Heart left ventricle (tissue), 13 donors: ENCODE measurements around the gene ZMYND12.

Source experiments
- POLR2A ChIP-seq, 2 donors: fragments of 450-650 bp; IDR thresholded peaks; one replicate each; pipeline ENCODE4 v1.6.1; 2017; ENCODE audit warnings: antibody characterized with exemption in 2 of 2, mild to moderate bottlenecking in 2 of 2, moderate library complexity in 2 of 2
- TF ChIP-seq, protein P1 (sequence below), 12 donors: fragments of 200-600 bp; sonication (generic) in 4 of 12; IDR thresholded peaks; one replicate each; pipeline versions ENCODE4 v1.5.0 to v1.8.0; 2018 to 2022; ENCODE audit warnings: antibody characterized with exemption in 12 of 12, mild to moderate bottlenecking in 5 of 12
- donor health status: ischemic (EF 13 %, LVEDD 7.1; RV severe dilation, severe dysfunction).
- donor health status: DM: no; HTN: yes; CAD: no.
- donor health status: DM: no; HTN: no; CAD: no.
- donor health status: ischemic (EF 25% LVEDD 6.9; RV normal size, moderate dysfunction).
- donor health status: ischemic (EF 25% LVEDD 5.7; RV mildly dilated, moderate dysfunction).
- donor health status: ischemic (EF 35%, LVEDD 5.7; RV mildly dilated, moderate dysfunction).
- donor health status: nonischemic (EF 11% LVEDD 7.7; RV severe dilation, severe dysfunction).
- donor health status: DM: yes; HTN: yes; CAD: no.
- donor health status: PGD.
- donor health status: ischemic (EF 29% LVEDD 5.4; RV normal size, mild dysfunction).
- donor health status: nonischemic (EF 23%, LVEDD 6.1; RV moderate dilation, normal function).

DNA sequence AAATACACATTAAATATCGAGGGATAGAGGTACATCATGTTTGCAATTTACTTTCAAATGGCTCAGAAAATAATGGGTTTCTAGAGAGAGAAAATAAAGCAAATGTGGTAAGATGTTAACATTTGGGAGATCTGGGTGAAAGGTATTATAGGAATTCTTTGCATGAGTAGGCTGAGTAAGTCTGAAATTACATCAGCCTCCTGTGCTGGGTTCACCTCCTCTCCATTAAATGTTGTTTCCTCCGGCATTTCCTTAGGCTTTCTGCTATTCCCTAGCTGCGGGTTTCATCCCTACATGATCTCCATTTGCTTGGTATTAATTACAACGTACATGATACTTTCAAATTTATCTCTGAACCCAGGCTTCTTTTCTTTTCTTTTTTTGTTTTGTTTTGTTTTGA, 31.6 kb downstream of the ZMYND12 start:
- TF ChIP-seq, protein P1, sequence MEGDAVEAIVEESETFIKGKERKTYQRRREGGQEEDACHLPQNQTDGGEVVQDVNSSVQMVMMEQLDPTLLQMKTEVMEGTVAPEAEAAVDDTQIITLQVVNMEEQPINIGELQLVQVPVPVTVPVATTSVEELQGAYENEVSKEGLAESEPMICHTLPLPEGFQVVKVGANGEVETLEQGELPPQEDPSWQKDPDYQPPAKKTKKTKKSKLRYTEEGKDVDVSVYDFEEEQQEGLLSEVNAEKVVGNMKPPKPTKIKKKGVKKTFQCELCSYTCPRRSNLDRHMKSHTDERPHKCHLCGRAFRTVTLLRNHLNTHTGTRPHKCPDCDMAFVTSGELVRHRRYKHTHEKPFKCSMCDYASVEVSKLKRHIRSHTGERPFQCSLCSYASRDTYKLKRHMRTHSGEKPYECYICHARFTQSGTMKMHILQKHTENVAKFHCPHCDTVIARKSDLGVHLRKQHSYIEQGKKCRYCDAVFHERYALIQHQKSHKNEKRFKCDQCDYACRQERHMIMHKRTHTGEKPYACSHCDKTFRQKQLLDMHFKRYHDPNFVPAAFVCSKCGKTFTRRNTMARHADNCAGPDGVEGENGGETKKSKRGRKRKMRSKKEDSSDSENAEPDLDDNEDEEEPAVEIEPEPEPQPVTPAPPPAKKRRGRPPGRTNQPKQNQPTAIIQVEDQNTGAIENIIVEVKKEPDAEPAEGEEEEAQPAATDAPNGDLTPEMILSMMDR (IDR thresholded peaks at IDR 0.05), result no peak
- no peak for TF ChIP-seq POLR2A (IDR thresholded peaks at IDR 0.05)
